Fibroblast of the aortic adventitia (primary cell): ENCODE measurements around the gene C14orf119. TPM values are rescaled to one million over a fixed set of nuclear protein-coding genes. Genes with fewer than 3 reads are reported as not detected.

Source experiments
- DNase-seq: peaks from one replicate; pipeline ENCODE4 v3.0.0-alpha.2; 2010; ENCODE audit warnings: low read depth
- H3K4me3 ChIP-seq: 2 replicates; pipeline ENCODE4 v1.5.1; 2011; ENCODE audit warnings: low read depth, mild to moderate bottlenecking, control low read depth, low read length, moderate library complexity
- total RNA-seq: library from RNA; depleted of rRNA; stranded (reverse); fragments of >200 nt; gene quantifications from 2 replicates; pipeline ENCODE4 v1.2.3, GENCODE V29; 2012; ENCODE audit warnings: low replicate concordance
- TF ChIP-seq, protein P1 (sequence below): IDR thresholded peaks from 2 replicates; pipeline ENCODE4 v1.5.1; 2011; ENCODE audit warnings: mild to moderate bottlenecking, low read length, control low read depth, inconsistent platforms; ENCODE audit not compliant: insufficient read depth

C14orf119 gene
- total RNA-seq, 1 donor = 60.2 TPM

DNA sequence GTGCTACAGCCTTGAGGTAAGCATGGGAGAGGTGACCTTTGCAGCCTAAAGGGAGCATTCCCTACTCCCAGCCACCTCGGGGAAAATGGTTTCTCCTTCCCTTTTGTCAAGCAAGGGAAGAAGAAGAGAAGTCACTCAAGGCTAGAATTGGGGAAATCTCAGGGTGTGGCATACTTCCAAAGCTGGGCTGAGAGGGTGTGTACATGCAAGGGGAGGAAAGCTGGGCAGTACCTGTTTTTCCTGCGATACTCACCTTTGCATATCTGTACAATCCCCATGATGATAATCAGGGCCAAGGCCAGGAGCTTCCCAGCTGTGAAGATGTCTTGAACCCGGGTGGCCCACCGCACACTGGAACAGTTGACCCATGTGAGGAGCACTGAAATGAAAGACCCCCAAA lies 47.5 kb downstream of the C14orf119 start:
- no peak overlapping the region for H3K4me3 ChIP-seq
- TF ChIP-seq, protein P1, sequence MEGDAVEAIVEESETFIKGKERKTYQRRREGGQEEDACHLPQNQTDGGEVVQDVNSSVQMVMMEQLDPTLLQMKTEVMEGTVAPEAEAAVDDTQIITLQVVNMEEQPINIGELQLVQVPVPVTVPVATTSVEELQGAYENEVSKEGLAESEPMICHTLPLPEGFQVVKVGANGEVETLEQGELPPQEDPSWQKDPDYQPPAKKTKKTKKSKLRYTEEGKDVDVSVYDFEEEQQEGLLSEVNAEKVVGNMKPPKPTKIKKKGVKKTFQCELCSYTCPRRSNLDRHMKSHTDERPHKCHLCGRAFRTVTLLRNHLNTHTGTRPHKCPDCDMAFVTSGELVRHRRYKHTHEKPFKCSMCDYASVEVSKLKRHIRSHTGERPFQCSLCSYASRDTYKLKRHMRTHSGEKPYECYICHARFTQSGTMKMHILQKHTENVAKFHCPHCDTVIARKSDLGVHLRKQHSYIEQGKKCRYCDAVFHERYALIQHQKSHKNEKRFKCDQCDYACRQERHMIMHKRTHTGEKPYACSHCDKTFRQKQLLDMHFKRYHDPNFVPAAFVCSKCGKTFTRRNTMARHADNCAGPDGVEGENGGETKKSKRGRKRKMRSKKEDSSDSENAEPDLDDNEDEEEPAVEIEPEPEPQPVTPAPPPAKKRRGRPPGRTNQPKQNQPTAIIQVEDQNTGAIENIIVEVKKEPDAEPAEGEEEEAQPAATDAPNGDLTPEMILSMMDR = no peak
- DNase-seq = no peak

DNA sequence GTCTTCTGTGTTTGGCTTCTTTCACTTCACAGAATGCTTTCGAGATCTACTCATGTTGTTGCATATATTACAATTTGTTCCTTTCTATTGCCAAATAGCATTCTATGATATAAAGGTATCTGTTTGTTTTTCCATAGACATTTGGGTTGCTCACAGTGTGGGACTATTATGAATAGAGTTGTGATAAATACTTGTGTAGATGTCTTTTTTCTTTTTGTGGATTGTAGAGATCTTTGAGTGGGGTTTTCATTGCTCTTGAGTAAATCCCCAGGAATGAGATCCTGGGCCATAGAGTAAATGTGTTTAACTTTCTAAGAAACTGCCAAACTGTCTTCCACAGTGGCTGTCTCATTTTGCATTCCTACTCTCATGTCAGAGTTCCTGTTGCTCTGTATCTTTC lies 48.6 kb downstream of the C14orf119 start:
- TF ChIP-seq, protein P1 = no peak
- no peak for DNase-seq

DNA sequence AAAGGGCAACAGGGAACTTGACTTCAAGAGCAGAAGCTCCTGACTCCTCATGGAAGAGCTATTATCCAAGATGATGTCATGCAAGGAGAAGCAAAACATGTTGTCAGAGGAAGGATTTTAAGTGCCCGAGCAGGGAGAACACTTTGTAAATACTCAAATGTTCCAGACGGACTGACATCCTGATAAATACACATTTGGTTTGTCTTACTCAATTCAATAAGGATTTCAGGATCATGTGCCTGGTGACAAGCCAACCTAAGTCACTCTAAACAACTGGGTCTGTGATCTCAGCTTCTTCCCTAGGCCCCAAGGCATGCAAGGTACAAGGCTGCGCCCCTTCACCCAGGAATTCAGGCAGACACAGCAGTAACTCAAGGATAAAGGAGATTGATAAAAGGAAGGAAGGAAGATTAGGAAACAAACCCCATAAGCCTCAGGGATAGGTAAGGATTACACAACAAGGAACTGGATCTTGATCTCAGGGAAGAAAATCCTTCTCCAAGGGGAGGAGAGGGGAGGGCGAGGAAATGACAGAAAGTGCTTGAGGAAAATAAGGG lies 50.6 kb downstream of the C14orf119 start:
- TF ChIP-seq, protein P1 = no peak
- DNase-seq = no peak
- no peak overlapping the region for H3K4me3 ChIP-seq

More for the DNA sequence above, 48.6 kb downstream of the C14orf119 start:
- H3K4me3 ChIP-seq = no peak overlapping the region

DNA sequence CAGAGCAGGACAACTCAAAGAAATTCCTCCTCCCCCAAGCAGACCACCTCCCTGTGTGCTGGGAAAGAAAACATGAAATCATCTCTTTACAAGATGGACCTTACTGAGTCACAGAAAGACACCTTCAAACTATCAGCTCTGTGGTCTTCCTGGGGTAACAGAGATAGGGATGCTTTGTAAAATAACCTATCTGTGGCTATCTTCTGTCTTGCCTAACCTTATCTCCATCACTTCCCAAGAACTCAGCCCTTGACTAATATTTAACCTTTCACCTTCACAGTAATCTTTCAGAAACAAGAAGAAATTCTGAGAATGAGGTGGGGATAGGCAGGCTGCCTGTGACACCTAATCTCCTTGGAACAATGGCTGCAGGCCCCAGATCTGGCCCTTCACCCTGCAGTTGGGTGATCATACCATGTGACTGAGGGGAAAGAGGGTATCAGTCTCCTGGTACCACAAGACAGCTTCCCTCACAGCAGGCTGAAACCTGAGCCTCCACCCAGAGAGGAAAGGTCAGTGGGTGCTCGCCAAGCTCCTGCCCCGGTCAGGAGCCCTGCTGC lies 51.1 kb downstream of the C14orf119 start:
- H3K4me3 ChIP-seq = no peak overlapping the region
- TF ChIP-seq, protein P1 = no peak
- DNase-seq = no peak

DNA sequence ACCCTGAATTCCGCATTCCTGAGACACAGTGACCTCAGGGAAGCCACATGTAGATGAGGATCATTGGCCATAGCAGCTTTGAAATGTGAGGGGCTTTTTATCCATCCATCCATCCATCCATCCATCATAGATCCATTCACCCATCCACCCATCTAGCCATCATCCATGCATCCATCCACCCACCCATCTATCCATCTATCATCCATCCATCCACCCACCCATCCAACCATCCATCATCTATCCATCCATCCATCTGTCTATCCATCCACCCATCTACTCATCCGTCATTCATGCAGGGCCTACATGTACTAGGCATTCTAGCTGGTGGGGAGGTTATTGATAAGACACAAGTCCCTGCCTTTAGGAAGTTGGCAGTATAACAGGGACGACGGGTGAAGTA lies 51.7 kb downstream of the C14orf119 start:
- no peak overlapping the region for H3K4me3 ChIP-seq
- no peak for DNase-seq
- TF ChIP-seq, protein P1 = no peak

DNA sequence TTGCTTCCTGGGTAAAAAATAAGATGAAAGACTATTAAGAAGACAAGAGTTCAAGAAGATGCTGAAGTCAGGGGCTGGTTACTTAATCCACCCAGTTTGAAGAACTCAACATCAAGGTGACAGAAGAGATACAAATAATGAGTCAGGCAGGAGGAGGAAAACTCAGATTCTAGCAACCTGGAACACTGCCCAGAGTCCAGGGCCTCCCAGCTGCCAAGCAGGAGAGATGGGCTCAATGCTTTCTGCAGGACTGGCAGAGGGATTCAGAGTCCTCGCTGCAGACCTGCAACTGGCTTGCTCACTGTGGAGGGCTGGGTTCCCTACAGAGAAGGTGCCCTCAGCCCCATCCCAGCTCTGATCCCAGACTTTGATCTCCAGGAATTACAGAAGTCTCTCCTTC lies 52.4 kb downstream of the C14orf119 start:
- no peak overlapping the region for H3K4me3 ChIP-seq
- peak; percentile 72 for DNase-seq
- TF ChIP-seq, protein P1 = no peak
